ENCODE data around the gene STK39.
A peak's percentile ranks its signal among the peaks of the same experiment; 100 is the strongest.
"Not testable (repeated sequence)": the region's sequence is repeated elsewhere in the genome, so short reads cannot be mapped to it uniquely, and the experiment has no call there.

The STK39 gene
- long read RNA-seq, donor 1, partial matches to known transcripts: 12 of 14 reads
- long read RNA-seq, donor 1, other reads (novel, unspliced or antisense): 0 of 14 reads
- long read RNA-seq, donor 2, partial matches to known transcripts: 0 of 1 reads
- long read RNA-seq, donor 2, other reads (novel, unspliced or antisense): 0 of 1 reads
- long read RNA-seq, donor 3, partial matches to known transcripts: 0 of 1 reads
- long read RNA-seq, donor 3, other reads (novel, unspliced or antisense): 0 of 1 reads
- long read RNA-seq, donor 4, partial matches to known transcripts: 16 of 16 reads
- long read RNA-seq, donor 4, other reads (novel, unspliced or antisense): 0 of 16 reads
- long read RNA-seq, donor 5, transcript STK39-201 (18 exons, 3,820 nt): major isoform, 5 of 5 reads
- long read RNA-seq, donor 5, partial matches to known transcripts: 0 of 5 reads
- long read RNA-seq, donor 5, other reads (novel, unspliced or antisense): 0 of 5 reads
- long read RNA-seq, donor 6, transcript STK39-201 (18 exons, 3,820 nt): major isoform, 6 of 6 reads
- long read RNA-seq, donor 6, partial matches to known transcripts: 0 of 6 reads
- long read RNA-seq, donor 6, other reads (novel, unspliced or antisense): 0 of 6 reads
- long read RNA-seq, donor 7, transcript STK39-201 (18 exons, 3,820 nt): major isoform, 5 of 5 reads
- long read RNA-seq, donor 7, partial matches to known transcripts: 0 of 5 reads
- long read RNA-seq, donor 7, other reads (novel, unspliced or antisense): 0 of 5 reads
- long read RNA-seq, donor 8, partial matches to known transcripts: 0 of 2 reads
- long read RNA-seq, donor 8, other reads (novel, unspliced or antisense): 0 of 2 reads

DNA sequence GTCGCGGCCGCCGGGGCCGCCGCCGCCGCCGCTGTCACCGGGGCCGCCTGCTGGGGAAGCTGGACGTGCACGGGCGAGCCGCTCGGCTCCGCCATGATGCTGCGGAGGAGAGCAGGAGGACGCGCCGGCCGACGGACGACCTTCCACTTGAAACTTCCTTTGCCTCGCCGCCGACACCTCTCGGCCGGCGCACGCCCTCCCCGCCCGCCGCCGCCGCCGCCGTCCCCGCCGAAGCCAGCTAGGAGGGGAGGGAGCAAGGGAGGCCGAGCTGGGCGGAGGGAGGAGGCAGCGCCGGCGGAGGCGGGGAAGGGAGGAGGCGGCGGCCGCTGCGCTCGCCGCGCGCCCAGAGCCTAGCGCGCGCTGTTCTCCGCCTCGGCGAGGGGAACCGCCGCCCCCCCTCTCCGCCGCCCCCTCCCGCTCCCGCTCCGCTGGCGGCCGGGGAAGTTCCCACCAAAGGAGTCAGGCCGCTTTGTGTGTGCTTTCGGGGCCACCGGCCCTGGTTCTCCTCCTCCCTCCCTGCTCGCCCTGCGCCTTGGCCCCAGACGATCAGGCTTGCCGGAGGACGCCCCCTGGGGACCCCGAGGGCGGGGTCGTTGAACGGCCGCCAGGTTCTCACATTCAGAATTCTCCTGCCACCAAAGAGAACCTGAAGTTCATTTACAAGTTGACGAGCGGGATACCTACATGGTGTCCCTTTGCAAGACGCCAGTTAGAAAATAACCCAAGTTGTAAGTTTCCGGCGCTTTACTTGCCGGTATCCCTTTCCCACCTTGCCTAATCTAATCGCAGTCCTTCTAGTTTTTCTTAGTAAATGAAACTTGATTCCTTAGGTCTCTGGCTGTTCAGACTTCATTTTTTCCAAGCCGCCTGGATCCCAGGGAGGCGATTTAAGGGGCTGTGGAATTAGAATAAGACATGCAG is at the start of gene STK39:
Gene STK39, minus strand, starts transcription at position 255 of the 921 bp plus-strand sequence. Its CDS starts 160 bp downstream, at position 95.
- peak; percentile 88 for DNase-seq

DNA sequence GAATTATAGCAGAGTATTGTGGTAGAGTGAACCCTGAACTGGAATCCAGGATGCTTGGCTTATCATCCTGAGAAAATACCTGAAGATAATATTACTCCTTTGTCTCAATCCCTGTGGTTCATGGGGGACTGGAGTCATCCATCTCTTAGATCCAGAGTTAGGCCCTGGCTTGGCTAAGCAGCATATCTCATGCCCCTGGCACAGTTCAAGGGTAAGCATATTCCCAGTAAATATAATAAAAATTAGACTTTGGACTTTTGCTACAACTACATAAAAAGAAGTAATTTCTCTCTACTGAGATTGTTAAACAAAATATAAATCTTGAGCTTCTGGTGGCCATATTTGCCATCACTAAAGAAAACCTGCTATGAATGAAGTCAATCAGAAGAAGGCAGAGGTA is 47.7 kb upstream of the STK39 start:
- no peak for DNase-seq

- no peak for DNase-seq
Measured at GRCh38 chr2:168294409-168294808, 47.0 kb upstream of the STK39 start.

DNA sequence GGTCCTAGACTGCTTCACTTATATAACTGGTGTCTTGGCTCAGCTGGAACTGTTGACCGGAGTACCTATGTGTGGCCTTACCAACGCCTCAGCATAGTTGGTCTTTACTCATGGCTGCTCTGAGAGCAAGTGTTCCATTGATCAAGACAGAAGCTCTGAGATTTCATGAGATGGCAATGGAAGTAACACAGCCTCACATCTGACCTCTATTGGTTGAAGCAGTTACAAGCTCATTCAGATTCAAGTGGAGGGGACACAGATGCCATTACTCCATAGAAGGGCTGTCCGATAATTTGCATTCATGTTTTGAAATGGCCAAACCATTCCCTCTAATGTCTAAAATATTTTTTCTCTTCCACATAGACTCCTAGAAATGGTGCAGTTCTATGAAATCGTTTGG is 46.4 kb upstream of the STK39 start:
- DNase-seq: no peak

- no peak for DNase-seq
Measured at GRCh38 chr2:168290391-168290790, 43.0 kb upstream of the STK39 start.

DNA sequence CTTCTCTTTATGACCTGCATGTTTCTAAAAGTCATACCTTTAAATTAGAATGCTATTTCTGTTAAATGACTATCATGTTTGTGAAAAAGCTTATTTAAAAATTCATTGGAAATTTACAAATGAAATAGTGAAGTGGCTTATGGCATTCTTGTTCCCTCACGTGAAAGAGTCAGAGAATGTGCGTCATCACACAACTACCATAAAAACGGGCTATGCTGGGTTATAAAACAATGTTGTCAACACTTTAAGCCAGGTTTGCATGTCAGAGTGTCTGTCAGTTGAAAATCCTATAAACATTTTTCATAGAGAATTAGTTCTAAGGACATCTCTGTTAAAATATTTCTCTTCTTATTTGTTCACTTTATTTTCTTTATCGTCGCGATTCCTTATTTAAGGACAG is 42.5 kb upstream of the STK39 start:
- no peak for DNase-seq

DNA sequence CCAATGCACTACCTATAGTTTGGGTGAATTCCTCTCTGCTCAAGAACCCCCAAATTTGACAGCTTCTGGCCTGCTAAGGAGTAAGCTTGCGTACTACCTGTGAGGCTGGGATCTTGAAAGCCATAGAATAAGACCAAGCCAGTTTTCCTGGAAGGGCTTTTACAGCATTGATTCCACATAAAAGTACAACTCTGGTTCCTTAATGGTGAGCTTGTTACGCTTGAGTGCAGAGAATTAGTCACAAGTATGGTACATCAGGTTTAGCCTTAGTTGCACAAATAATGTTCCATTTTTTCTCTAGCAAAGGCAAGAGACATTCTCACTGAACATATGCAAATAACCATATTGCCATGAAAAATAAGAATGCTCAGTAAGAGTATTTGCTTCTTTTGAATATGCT is 39.1 kb upstream of the STK39 start:
- DNase-seq: no peak

- DNase-seq: no peak
Measured at GRCh38 chr2:168278424-168278888, 31.1 kb upstream of the STK39 start.

GRCh38 chr2:168277276-168277675 is 29.9 kb upstream of the STK39 start:
- no peak for DNase-seq

GRCh38 chr2:168272225-168272624 is 24.8 kb upstream of the STK39 start:
- no peak for DNase-seq

GRCh38 chr2:168262926-168263325 is 15.5 kb upstream of the STK39 start:
- not testable (repeated sequence) for DNase-seq

- no peak for DNase-seq
Measured at GRCh38 chr2:168256448-168256847, 9.1 kb upstream of the STK39 start.

GRCh38 chr2:168255866-168256265 is 8.5 kb upstream of the STK39 start:
- no peak for DNase-seq

DNA sequence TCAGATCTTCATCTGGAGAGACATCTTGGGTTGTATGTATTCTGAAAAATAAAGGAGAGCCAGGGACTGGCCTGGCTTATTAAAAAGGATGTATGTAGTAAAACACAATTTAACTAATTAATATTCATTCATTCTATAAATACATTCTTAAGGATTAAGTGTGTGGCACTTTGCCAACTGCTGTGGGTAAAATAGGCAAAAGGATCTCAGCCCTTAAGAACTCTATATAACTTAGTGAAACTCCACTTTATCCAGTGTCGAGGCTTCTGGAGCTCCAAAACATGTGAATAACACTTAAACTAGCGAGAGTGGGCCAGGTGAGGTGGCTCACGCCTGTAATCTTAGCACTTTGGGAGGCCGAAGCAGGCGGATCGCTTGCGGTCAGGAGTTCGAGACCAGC is 7.7 kb upstream of the STK39 start:
- no peak for DNase-seq

DNA sequence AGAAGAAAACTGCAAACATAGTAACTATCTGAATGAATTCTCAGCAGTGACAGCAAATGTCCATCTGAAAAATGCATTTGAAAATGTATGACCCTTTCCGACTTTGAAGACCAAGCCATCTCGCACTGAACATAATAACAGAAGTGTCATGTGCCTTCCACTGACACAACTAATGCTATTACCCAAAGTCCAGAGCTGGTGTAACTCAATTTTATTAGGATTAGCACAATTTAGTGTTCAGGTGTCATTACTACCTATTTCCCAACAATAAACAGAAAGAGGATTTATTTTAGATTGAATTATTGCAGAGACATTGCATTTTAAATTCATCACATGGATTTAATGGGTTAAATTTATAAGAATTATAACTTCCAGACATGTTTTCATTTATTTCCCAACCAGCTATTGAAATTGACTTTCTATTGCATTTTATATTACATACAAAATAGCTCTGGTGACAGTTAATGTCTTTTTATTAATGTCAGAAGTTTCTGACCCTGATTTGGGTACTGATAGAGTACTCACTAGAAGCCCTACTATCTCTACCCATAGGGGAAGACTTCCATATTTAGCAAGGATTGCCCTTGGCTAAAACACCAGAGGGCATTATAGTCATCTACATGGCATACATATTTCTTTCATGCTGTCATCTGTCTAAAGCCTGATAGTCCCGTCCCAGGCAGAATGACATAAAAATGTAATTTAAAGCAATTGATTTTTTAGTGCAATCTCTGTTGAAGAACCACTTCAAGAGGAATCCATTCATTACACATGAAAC is 7.0 kb upstream of the STK39 start:
- DNase-seq: no peak

GRCh38 chr2:168253379-168253778 is 6.0 kb upstream of the STK39 start:
- no peak for DNase-seq

DNA sequence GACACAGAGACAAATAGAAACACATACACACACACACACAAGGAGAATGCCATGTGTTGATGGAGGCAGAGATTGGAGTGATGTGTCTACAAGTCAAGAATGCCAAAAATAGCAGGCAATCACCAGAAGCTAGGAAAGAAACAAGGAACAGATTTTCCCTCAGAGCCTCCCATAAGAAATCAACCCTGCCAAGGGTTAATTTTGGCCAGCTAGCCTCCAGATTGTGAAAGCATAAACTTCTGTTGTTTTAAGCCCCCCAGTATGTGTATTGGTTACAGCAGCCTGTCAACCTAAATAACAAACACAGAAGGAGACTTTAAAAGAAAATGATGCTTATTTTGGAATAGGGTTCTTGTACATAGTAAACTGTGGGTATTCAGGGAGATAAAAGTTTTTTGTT is 5.6 kb upstream of the STK39 start:
- no peak for DNase-seq

GRCh38 chr2:168246483-168247340 is 683 bp downstream of the STK39 start:
- peak; percentile 85 for DNase-seq

DNA sequence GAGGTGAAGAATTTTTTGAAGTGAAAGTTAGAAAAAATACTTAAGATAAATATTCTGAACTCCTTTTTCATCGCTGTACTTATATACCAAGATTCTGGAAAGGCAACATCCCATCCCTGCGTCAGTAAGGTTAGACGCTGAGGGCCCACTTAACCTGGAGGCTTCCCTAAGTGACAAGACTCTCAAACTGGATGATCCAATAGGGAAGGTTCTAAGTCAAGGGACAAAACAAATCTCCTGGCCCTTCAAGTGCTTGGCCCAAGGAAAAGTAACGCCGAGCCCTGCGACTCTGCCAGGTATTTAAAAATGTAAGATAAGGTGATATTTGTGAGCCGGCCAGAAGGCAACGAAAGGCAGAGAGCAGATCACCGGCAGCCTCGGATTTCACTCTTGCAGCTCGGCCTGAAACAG is 1.3 kb downstream of the STK39 start:
- DNase-seq: no peak

DNA sequence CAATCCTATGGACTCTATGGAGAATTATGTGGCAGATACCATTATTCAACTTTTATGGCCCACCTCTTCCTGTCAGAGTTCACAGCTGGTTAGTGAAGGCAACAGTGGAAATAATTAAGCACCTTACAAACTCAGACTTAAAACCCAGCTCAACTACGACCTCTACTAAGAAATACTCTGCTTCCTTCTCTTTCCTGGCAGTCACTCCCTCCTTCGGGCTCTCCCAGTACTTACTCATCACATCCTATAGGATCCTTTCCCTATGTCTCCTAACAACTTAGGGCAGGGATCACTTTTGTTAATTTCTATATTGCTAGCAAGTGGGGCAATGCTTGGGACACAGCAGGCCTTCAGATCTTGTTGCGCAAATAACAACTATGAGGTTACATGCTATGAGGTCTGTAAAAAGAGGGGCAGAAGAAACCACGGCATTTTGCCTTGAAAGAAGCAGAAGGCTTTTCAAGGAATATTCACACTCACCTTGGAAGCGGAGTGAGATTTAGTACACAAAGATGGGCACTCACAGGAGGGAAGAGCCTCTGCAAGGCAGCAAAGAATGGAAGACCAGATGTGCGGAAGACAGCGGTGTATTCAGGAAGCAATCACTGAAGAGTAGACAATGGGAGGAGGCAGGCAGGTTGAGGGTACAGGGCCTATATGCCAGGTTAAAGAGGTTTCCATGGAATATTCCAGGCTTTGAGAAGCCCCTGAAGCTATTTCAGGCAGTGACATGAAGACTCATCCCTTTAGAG is 2.1 kb downstream of the STK39 start:
- no peak for DNase-seq

All from right kidney (tissue), 9 donors.